HG03571 (cell line): ENCODE results near the gene ACOT4.
A peak's percentile ranks its signal among the peaks of the same experiment; 100 is the strongest.
"Not testable (repeated sequence)": the region's sequence is repeated elsewhere in the genome, so short reads cannot be mapped to it uniquely, and the experiment has no call there.

Experiments used
- ATAC-seq: cut with Tn5 transposase; IDR thresholded peaks from one replicate; pipeline ENCODE4 v1.9.1; 2021; ENCODE audit not compliant: unreplicated experiment

Gene ACOT4

GRCh38 chr14:73591690-73592449 is at the start of gene ACOT4:
Gene ACOT4 (plus strand): TSS chr14:73591873. CDS start chr14:73591960, 87 bp downstream.
- ATAC-seq: no peak

GRCh38 chr14:73542961-73543360 is 48.7 kb upstream of the ACOT4 start:
- ATAC-seq: not testable (repeated sequence)

GRCh38 chr14:73545353-73545752 is 46.3 kb upstream of the ACOT4 start:
- not testable (repeated sequence) for ATAC-seq

- ATAC-seq: not testable (repeated sequence)
Measured at GRCh38 chr14:73549097-73549496, 42.6 kb upstream of the ACOT4 start.

- ATAC-seq: not testable (repeated sequence)
Measured at GRCh38 chr14:73549889-73550524, 41.7 kb upstream of the ACOT4 start.

DNA sequence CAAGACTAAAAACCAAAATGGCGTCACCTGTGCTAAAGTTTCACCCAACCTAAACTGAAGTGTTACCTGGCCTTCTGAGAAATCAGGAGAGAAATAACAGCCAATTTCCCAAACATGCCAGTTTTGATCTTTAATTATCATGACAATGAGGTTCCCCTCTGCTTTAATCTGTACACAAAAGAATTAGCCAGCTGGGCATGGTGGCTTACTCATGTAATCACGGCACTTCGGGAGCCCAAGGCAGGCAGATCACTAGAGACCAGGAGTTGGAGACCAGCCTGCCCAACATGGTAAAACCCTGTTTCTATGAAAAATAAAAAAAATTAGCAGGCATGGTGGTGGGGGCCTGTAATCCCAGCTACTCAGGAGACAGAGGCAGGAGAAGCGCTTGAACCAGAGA is 37.8 kb upstream of the ACOT4 start:
- ATAC-seq: no peak

DNA sequence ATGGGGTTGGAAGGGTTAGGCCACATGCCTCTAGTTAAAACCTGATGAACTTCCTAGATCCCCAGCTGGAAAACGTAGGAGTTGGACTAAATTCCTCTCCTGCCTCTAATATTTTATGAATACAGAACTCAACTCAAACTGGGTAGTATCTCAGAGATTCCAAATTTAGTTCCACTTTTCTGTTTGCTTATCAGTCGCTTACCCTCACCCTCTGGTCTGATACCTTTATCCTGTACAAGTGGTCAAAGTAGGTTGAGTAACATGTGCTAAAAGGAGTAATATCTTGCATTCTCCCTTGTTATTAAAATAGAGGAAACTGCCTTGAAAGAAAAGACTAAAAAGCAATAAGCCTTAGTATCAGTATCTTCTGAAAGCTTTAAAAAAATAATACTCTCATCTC is 34.5 kb upstream of the ACOT4 start:
- ATAC-seq: not testable (repeated sequence)

- ATAC-seq: not testable (repeated sequence)
Measured at GRCh38 chr14:73558238-73558637, 33.4 kb upstream of the ACOT4 start.

- ATAC-seq: not testable (repeated sequence)
Measured at GRCh38 chr14:73562256-73562655, 29.4 kb upstream of the ACOT4 start.

DNA sequence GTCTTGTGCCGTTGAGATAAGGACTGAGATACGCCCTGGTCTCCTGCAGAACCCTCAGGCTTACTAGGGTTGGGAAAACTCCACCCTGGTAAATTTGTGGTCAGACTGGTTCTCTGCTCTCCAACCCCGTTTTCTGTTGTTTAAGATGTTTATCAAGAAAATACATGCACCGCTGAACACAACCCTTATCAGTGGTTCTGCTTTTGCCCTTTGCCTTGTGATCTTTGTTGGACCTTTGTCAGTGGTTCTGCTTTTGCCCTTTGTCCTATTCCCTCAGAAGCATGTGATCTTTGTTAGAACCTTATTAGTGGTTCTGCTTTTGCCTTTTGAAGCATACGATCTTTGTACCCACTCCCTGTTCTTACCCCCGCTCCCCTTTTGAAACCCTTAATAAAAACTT is 29.0 kb upstream of the ACOT4 start:
- ATAC-seq: not testable (repeated sequence)

DNA sequence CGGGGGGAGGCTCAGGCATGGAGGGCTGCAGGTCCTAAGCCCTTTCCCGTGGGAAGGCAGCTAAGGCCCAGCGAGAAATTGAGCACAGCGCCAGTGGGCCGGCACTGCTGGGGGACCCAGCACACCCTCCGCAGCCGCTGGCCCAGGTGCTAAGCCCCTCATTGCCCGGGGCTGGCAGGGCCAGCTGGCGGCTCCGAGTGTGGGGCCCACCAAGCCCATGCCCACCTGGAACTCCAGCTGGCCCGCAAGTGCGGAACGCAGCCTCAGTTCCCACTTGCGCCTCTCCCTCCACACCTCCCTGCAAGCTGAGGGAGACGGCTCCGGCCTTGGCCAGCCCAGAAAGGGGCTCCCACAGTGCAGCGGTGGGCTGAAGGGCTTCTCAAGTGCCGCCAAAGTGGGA is 25.2 kb upstream of the ACOT4 start:
- ATAC-seq: not testable (repeated sequence)

- not testable (repeated sequence) for ATAC-seq
Measured at GRCh38 chr14:73566935-73567334, 24.7 kb upstream of the ACOT4 start.

GRCh38 chr14:73567358-73567757 is 24.3 kb upstream of the ACOT4 start:
- ATAC-seq: no peak

- ATAC-seq: no peak
Measured at GRCh38 chr14:73567951-73568885, 23.5 kb upstream of the ACOT4 start.

GRCh38 chr14:73568886-73569184 is 22.8 kb upstream of the ACOT4 start:
- ATAC-seq: not testable (repeated sequence)

- peak; percentile 60 for ATAC-seq
Measured at GRCh38 chr14:73569185-73569958, 22.3 kb upstream of the ACOT4 start, which contains the start of gene ACOT2. Gene ACOT2 (plus strand): TSS chr14:73569213. CDS start chr14:73569241, 28 bp downstream.

DNA sequence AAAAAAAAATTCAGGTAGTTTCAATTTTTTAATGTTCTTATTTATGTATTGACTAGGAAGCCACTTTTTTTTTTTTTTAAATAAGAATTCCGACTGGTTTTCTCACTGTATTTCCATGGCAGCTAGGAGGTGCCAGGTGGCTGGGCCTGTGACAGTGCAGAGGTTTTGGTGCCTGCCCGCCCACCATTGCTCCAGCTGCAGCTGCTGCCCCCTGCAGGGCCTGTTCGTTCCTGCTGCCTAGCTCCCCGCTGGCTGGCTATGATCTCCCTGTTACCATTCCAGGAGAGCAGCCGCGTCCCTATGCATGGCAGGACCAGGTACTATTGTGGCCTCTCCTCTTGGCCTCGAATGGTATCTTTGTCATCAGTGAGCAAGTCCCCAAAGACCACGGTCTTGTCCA is 20.8 kb upstream of the ACOT4 start:
- ATAC-seq: not testable (repeated sequence)

DNA sequence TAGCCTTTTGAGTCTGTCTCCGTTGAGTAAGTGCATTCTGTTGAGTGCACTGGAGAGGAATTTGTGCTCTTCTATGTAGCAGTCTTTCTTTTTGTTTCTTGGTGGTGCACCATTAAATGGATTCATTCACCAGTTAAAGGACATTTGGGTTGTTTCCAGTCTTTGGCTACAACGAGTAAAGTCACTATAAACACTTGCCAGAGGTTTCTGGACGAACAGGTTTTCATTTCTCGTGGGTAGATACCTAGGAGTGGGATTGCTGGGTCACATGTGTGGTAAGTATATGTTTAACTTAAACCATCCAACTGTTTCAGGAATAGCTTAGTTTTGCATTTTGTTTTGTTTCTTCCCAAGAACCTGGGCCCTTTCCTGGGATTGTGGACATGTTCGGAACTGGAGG is 18.6 kb upstream of the ACOT4 start:
- not testable (repeated sequence) for ATAC-seq

GRCh38 chr14:73573740-73574139 is 17.9 kb upstream of the ACOT4 start:
- not testable (repeated sequence) for ATAC-seq

DNA sequence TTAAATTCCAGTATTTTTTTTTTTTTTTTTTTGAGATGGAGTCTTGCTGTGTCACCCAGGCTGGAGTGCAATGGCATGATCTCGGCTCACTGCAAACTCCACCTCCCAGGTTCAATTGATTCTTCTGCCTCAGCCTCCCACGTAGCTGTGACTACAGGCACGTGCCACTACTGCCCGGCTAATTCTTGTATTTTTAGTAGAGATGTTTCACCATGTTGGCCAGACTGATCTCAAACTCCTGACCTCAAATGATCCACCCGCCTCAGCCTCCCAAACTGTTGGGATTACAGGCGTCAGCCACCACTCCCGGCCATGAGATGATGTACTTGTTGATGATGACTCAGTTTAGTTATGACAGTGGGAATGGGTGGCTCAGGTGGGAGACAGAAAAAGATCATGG is 17.4 kb upstream of the ACOT4 start:
- not testable (repeated sequence) for ATAC-seq

DNA sequence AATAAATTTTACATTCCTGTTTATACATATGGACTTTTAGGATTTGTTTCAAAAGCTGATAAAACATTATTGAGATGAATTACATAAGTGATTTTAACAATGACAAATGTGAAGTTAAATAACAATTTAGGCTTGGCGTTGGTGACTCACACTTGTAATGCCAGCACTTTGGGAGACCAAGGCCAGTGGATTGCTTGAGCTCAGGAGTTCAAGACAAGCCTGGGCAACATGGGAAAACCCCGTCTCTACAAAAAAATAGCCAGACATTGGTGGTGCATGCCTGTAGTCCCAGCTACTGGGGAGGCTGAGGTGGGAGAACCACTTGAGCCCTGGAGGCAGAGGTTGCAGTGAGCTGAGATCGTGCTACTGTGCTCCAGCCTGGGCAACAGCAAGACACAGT is 15.3 kb upstream of the ACOT4 start:
- no peak for ATAC-seq
